DOHH2 (cell line): ENCODE results near the gene GRIN2A.

Source experiments
- H3F3A ChIP-seq: fragments of 200-600 bp; sonication (generic), shearing (Covaris generic); 2 replicates; pipeline ENCODE4 v1.6.0; 2016; ENCODE audit warnings: antibody characterized with exemption, mild to moderate bottlenecking; ENCODE audit not compliant: control insufficient read depth, insufficient read depth
- H3K27ac ChIP-seq: fragments of 200-600 bp; sonication (generic); 2 replicates; pipeline ENCODE4 v1.5.1; 2014; ENCODE audit warnings: low read depth, mild to moderate bottlenecking, low read length, moderate library complexity
- H3K27me3 ChIP-seq: fragments of 200-600 bp; sonication (generic); 2 replicates; pipeline ENCODE4 v1.6.1; 2014; ENCODE audit warnings: mild to moderate bottlenecking, low read length, mixed read lengths; ENCODE audit not compliant: control insufficient read depth
- H3K36me3 ChIP-seq: fragments of 200-600 bp; sonication (generic); 2 replicates; pipeline ENCODE4 v1.6.1; 2014; ENCODE audit warnings: mild to moderate bottlenecking, low read length, moderate library complexity, mixed read lengths; ENCODE audit not compliant: control insufficient read depth
- H3K4me1 ChIP-seq: fragments of 200-600 bp; sonication (generic); 2 replicates; pipeline ENCODE4 v1.6.1; 2014; ENCODE audit warnings: mild to moderate bottlenecking, low read length, mixed read lengths; ENCODE audit not compliant: control insufficient read depth
- H3K4me2 ChIP-seq: fragments of 200-600 bp; sonication (generic); 2 replicates; pipeline ENCODE4 v1.6.0; 2014; ENCODE audit warnings: mild to moderate bottlenecking, low read length, moderate library complexity
- H3K4me3 ChIP-seq: fragments of 200-600 bp; sonication (generic); 2 replicates; pipeline ENCODE4 v1.5.1; 2014; ENCODE audit warnings: mild to moderate bottlenecking, low read length, mixed read lengths
- H3K79me2 ChIP-seq: fragments of 200-600 bp; sonication (generic); 2 replicates; pipeline ENCODE4 v1.6.1; 2014; ENCODE audit warnings: mild to moderate bottlenecking, low read length, mixed read lengths; ENCODE audit not compliant: control insufficient read depth
- H3K9me2 ChIP-seq: fragments of 200-600 bp; sonication (generic); replicated peaks from 2 replicates; pipeline ENCODE4 v1.6.1; 2014; ENCODE audit warnings: mild to moderate bottlenecking, low read length, mixed read lengths; ENCODE audit not compliant: control insufficient read depth
- H3K9me3 ChIP-seq: fragments of 200-600 bp; sonication (generic); 2 replicates; pipeline ENCODE4 v1.6.1; 2014; ENCODE audit warnings: antibody characterized with exemption, low read length, mixed read lengths; ENCODE audit not compliant: control insufficient read depth, insufficient read depth
- H4K20me1 ChIP-seq: fragments of 200-600 bp; sonication (generic); 2 replicates; pipeline ENCODE4 v1.6.0; 2014; ENCODE audit warnings: low read depth, mild to moderate bottlenecking, antibody characterized with exemption, low read length, moderate library complexity; ENCODE audit not compliant: control insufficient read depth, insufficient read depth
- EZH2phosphoT487 ChIP-seq: fragments of 200-600 bp; sonication (generic); IDR thresholded peaks from 2 replicates; pipeline ENCODE4 v1.6.1; 2017; ENCODE audit warnings: borderline replicate concordance, mild to moderate bottlenecking, antibody characterized with exemption, low read length, moderate library complexity, mixed read lengths
- TF ChIP-seq, protein P1 (sequence below): fragments of 200-600 bp; sonication (generic); IDR thresholded peaks from one replicate; pipeline ENCODE4 v1.5.1; 2014; ENCODE audit warnings: antibody characterized with exemption, mild to moderate bottlenecking, low read depth, low read length; ENCODE audit not compliant: poor library complexity, severe bottlenecking

The GRIN2A gene

DNA sequence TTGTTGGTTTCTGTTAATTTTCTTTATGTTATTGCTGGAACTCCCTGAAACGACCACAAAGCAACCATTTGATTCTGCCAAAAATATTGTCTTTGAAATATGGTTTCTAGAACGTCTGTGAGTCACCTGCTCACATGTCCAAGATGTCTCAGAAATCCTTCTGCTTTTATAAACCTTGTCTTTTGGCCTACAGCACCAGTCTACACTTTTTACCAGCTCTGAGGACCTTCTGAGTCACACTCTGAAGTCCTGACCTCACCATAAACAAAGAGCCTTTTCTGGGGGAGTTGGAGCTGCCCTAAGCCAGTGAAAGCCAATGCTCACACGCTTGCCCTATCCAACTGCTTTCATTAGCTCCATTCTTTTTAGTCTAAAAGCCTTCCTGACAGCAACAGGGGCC is 55.5 kb downstream of the GRIN2A start:
- no peaks in the 10 kb centered on the region for H4K20me1 ChIP-seq
- no peaks in the 10 kb centered on the region for H3K9me2 ChIP-seq
- H3K36me3 ChIP-seq: no peaks in the 10 kb centered on the region
- H3F3A ChIP-seq: no peaks in the 10 kb centered on the region
- no peaks in the 10 kb centered on the region for H3K79me2 ChIP-seq
- H3K4me3 ChIP-seq: no peak overlapping the region
- no peak overlapping the region for H3K27ac ChIP-seq
- no peaks in the 10 kb centered on the region for H3K9me3 ChIP-seq
- H3K27me3 ChIP-seq: no peaks in the 10 kb centered on the region
- TF ChIP-seq, protein P1, sequence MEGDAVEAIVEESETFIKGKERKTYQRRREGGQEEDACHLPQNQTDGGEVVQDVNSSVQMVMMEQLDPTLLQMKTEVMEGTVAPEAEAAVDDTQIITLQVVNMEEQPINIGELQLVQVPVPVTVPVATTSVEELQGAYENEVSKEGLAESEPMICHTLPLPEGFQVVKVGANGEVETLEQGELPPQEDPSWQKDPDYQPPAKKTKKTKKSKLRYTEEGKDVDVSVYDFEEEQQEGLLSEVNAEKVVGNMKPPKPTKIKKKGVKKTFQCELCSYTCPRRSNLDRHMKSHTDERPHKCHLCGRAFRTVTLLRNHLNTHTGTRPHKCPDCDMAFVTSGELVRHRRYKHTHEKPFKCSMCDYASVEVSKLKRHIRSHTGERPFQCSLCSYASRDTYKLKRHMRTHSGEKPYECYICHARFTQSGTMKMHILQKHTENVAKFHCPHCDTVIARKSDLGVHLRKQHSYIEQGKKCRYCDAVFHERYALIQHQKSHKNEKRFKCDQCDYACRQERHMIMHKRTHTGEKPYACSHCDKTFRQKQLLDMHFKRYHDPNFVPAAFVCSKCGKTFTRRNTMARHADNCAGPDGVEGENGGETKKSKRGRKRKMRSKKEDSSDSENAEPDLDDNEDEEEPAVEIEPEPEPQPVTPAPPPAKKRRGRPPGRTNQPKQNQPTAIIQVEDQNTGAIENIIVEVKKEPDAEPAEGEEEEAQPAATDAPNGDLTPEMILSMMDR: no peak
- TF ChIP-seq EZH2phosphoT487: no peak
- no peaks in the 10 kb centered on the region for H3K4me1 ChIP-seq
- no peak overlapping the region for H3K4me2 ChIP-seq

DNA sequence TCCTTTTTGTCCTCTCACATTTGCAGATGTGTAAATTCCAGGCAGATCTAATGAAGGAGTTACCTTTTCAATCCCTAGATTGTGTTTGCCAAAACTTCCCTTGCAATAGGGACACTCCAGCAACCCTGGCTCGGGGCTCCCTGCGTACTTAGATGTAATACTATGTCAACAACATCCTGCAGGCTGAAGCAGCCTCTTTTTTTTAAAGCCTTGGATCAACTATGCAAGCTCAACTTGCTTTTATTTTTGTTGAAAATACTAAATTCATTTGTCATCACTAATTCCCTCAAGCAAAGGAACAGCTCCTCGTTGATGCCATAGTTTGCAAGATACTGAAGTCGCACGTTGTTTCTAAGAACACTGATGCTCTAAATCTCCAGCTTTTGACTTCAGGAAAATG is 59.1 kb downstream of the GRIN2A start:
- H4K20me1 ChIP-seq: no peaks in the 10 kb centered on the region
- no peaks in the 10 kb centered on the region for H3K9me2 ChIP-seq
- no peak overlapping the region for H3K4me2 ChIP-seq
- no peak for TF ChIP-seq EZH2phosphoT487
- TF ChIP-seq, protein P1: no peak
- H3K27me3 ChIP-seq: no peaks in the 10 kb centered on the region
- H3K36me3 ChIP-seq: no peaks in the 10 kb centered on the region
- H3K9me3 ChIP-seq: no peaks in the 10 kb centered on the region
- H3K27ac ChIP-seq: no peak overlapping the region
- H3K4me1 ChIP-seq: no peaks in the 10 kb centered on the region
- no peaks in the 10 kb centered on the region for H3F3A ChIP-seq
- no peaks in the 10 kb centered on the region for H3K79me2 ChIP-seq
- H3K4me3 ChIP-seq: no peak overlapping the region

DNA sequence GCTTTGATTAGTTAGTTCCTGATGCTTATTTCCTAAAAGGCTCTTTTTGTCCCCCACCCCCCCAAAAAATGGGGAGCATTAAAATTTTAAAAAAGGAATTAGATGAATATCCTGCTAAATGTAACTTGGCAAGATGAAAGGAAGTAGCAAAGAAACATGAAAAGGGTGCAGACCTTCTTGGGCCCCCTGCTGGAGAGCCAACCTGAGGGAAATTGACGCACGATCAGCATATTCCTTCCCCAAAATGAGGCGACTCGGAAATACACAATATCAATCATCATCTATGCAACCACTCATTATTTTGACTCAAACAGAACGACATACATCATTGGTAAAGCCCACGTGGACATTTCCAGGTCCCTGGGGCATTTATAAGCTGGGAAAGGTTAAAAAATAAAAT is 59.7 kb downstream of the GRIN2A start:
- H3K4me1 ChIP-seq: no peaks in the 10 kb centered on the region
- H3K27me3 ChIP-seq: no peaks in the 10 kb centered on the region
- no peaks in the 10 kb centered on the region for H3K79me2 ChIP-seq
- no peaks in the 10 kb centered on the region for H3K36me3 ChIP-seq
- no peaks in the 10 kb centered on the region for H3K9me2 ChIP-seq
- no peaks in the 10 kb centered on the region for H3K9me3 ChIP-seq
- no peak for TF ChIP-seq EZH2phosphoT487
- TF ChIP-seq, protein P1: peak; percentile 22
- H3K4me2 ChIP-seq: no peak overlapping the region
- H3K27ac ChIP-seq: no peak overlapping the region
- no peak overlapping the region for H3K4me3 ChIP-seq
- no peaks in the 10 kb centered on the region for H3F3A ChIP-seq
- no peaks in the 10 kb centered on the region for H4K20me1 ChIP-seq
